ENCODE measurements around the gene BCOR. TPM values are rescaled to one million over a fixed set of nuclear protein-coding genes. Genes with fewer than 3 reads are reported as not detected.

Gene BCOR
- total and polyA plus RNA-seq, 2 of the 13 experiments (the other 11 are each of a cell fraction or from before 2014, with no cell fraction given): 14.3 to 15.2 TPM

GRCh38 chrX:40013266-40014195 lies 84.2 kb downstream of the BCOR start (continued):
- TF ChIP-seq ZNF430 (CRISPR knock-in tag; IDR thresholded peaks at IDR 0.05) (0 out of 2 replicates have a peak, but pooled peaks have one; percentile 4), RERE (CRISPR knock-in tag; IDR thresholded peaks at IDR 0.05; ENCODE audit: low read depth) (no peak), AFF4 (CRISPR knock-in tag; IDR thresholded peaks at IDR 0.05) (no peak), MAFG (CRISPR knock-in tag; IDR thresholded peaks at IDR 0.05) (no peak), HOMEZ (CRISPR knock-in tag; IDR thresholded peaks at IDR 0.05; ENCODE audit: low read depth) (no peak), SRF (IDR thresholded peaks at IDR 0.05; ENCODE audit: low read depth, low read length) (no peak), ZNF136 (CRISPR knock-in tag; IDR thresholded peaks at IDR 0.05; ENCODE audit: low read depth) (no peak), ZBTB7B (CRISPR knock-in tag; IDR thresholded peaks at IDR 0.05) (no peak), CENPX (CRISPR knock-in tag; IDR thresholded peaks at IDR 0.05) (no peak)
- TF ChIP-seq, protein P1, sequence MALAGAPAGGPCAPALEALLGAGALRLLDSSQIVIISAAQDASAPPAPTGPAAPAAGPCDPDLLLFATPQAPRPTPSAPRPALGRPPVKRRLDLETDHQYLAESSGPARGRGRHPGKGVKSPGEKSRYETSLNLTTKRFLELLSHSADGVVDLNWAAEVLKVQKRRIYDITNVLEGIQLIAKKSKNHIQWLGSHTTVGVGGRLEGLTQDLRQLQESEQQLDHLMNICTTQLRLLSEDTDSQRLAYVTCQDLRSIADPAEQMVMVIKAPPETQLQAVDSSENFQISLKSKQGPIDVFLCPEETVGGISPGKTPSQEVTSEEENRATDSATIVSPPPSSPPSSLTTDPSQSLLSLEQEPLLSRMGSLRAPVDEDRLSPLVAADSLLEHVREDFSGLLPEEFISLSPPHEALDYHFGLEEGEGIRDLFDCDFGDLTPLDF (CRISPR knock-in tag; IDR thresholded peaks at IDR 0.05): no peak
- TF ChIP-seq, protein P2, sequence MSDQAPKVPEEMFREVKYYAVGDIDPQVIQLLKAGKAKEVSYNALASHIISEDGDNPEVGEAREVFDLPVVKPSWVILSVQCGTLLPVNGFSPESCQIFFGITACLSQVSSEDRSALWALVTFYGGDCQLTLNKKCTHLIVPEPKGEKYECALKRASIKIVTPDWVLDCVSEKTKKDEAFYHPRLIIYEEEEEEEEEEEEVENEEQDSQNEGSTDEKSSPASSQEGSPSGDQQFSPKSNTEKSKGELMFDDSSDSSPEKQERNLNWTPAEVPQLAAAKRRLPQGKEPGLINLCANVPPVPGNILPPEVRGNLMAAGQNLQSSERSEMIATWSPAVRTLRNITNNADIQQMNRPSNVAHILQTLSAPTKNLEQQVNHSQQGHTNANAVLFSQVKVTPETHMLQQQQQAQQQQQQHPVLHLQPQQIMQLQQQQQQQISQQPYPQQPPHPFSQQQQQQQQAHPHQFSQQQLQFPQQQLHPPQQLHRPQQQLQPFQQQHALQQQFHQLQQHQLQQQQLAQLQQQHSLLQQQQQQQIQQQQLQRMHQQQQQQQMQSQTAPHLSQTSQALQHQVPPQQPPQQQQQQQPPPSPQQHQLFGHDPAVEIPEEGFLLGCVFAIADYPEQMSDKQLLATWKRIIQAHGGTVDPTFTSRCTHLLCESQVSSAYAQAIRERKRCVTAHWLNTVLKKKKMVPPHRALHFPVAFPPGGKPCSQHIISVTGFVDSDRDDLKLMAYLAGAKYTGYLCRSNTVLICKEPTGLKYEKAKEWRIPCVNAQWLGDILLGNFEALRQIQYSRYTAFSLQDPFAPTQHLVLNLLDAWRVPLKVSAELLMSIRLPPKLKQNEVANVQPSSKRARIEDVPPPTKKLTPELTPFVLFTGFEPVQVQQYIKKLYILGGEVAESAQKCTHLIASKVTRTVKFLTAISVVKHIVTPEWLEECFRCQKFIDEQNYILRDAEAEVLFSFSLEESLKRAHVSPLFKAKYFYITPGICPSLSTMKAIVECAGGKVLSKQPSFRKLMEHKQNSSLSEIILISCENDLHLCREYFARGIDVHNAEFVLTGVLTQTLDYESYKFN (CRISPR knock-in tag; conservative IDR thresholded peaks at IDR 0.05): 0 out of 2 replicates have a peak, but pooled peaks have one; percentile 38
